Hematopoietic multipotent progenitor cell treated with erythropoietin and hydrocortisone succinate and interleukin-3 and kit ligand, for 8 days (in vitro differentiated cells): ENCODE measurements around the gene KCNMA1.

Experiments
- DNase-seq: peaks from one replicate; pipeline ENCODE4 v3.0.0-alpha.2; 2015

Gene KCNMA1

DNA sequence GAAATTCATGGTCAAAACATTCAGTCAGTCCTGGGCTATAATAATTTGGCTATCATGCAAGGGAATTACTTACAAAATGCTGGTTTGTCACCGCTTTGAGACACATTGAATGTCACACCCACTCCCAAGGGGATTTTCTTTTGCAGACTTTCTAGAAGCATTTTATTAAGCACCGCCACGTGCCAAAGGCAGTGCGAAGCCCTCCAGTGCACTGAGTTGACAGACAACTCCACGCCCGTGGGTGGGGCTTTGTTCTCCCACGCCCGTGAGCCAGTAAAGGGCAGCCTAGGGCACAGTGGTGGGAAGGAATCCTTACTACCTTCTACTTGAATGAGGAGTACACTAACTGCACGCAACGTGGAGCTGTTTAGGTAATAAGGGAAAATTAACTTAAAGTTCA is 515.8 kb downstream of the KCNMA1 start:
- no peak for DNase-seq

DNA sequence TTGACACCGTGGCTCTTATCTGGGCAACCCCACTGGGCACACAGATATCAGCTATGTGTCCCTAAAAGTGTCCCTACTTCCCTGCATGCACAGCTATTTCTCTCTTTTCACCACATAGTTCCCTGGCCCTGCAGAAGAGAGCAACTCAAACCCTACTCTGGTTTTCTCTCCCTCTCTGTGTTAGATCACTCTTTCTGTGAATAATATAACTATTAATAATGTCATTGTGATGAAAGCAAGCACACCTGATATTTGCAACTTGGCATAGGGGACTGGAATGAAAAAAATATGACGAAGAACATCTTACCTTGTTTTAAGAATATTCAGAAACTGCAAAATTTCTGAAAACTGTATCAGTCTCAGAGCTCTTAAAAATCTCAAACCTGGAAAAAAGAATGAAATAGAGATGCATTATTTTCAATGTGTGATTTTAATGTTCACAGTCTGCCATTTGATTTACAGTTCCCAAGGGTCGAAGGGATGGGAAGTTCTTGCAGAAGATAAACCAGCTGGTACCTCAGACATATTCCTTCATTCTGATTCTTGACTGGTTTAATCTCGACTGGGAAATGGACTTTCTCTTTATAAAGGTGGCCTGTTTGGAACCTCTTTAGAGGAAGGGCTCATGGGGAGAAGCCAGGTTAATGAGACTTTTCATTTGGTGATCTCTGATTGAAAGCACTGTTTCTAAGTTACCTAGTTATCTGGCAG is 516.8 kb downstream of the KCNMA1 start:
- no peak for DNase-seq

DNA sequence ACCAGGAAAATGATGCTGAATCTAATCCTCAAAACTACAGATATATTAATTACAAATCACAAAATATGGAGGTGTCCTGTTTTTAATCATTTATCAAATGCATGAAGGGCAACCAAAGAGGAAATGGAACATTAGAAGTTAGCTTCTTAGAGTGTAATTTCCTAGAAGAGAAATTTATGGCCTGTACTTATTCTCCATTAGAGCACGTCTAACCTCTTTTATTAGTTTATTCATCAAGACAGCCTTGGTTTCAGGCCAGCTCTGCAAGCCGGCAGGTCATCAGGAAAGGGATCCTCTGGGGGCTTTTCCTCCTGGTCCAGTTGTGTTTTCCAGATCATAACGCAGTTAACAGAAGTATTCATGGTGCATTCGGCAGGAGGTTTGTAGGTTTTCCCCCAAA is 517.6 kb downstream of the KCNMA1 start:
- DNase-seq, result no peak

GRCh38 chr10:77118603-77119282 is 518.9 kb downstream of the KCNMA1 start:
- DNase-seq, result no peak

DNA sequence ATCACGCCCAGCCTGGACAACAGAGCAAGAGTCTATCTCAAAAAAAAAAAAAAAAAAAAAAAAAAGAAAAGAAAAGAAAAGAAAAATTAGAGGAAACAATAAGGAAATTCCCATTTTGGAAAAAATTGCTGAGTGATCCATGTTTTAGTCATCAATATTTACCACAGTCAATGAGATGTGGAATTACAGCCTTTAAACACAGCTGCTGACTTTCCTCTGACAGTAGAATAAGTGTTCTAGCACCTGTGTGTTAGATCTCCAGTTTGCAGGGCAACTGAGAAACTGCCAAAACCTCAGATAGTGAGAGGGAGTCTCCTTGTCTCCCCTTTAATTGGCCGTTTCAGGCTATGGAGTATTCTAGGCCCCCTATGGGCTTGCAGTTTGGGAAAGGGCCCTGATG is 520.1 kb downstream of the KCNMA1 start:
- DNase-seq, result no peak

DNA sequence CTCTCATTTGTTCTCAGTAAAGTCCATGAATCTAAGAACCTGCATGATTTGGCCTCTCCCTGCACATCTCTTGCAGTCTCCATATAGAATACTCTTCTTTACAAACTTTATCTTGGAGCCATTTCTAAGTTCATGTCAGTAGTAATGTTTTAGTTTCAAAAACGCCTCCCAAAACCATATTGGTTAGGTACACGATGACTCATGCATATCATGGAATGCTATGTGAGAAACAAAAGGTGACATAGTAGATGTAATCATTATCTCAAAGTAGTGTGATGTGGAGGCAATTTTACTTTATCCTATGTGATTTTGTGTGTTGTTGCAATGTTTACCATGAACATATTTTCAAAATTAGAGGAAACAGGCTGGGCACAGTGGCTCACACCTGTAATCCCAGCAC is 520.7 kb downstream of the KCNMA1 start:
- DNase-seq, result no peak

DNA sequence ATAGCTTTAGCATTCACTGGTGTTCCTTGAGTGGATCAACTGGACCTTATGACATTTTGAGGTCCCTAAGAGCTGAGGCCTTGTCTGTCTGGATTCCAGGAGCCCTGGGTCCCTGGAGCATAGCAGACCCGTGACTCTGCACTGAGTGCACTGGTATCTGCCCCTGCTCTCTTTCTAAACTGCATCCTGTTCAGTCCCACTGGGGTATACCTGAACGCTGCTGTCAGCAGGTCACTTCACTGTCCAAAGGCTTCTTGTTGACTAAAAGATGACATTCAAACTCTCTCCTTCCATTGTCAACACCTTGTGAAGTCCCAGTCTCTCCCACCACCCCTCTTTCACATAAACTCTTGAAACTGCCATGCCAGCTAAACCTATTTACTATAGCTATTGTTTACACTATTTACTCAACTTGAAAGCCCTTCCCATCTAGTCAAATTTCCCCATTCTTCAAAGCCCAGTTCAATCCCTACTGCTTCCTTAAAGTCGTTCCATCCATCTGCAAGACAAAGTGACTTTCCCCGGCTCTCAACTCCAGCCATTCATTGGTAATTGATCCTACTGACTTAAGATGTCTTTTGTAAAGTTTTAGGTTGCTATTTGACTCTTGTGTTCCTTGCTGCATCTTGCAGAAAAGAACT is 523.3 kb downstream of the KCNMA1 start:
- DNase-seq, result no peak

DNA sequence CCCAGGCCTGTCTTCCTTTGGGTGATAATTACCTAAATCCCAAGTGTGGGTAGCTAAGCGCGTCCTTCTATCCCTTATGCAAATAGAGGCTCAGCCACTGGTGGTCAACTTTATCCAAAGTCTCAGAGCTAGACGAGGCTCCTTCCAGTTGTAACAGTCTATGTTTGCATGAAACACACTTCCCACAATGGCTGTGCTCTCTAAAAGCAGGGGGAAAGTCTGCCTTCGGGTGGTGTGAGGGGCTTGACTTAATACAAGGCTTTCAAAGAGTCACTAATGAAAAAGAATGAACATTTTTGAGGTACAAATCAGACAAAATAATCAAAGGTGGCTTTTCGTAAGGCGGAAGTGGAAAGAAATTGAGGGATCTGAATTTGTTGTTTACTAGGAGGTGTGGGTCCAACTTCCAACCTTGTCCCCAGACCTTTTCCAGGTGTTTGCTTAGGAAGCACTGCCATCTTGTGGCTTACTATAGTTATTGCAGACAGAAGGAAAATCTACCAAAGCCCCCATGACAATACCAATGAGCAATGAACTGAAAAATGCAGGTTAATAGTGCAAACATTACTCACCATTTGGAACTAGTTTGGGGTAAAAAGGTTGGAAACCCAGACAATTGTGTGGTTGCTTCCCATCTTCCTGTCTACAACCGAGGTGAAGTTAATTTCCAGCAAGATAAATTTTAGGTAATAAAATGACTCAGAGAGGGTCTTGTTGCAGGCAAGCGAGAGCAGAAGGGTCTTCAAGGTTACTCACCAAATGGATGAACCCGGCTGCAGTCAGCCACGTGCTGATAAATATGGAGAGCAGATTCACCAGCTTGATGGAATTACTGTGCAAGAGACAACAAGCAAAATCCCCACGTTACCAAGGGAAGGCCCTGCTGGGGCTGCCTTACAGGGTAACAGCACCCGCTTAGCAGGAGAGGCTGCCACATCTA is 525.7 kb downstream of the KCNMA1 start:
- DNase-seq, result peak; percentile 50

DNA sequence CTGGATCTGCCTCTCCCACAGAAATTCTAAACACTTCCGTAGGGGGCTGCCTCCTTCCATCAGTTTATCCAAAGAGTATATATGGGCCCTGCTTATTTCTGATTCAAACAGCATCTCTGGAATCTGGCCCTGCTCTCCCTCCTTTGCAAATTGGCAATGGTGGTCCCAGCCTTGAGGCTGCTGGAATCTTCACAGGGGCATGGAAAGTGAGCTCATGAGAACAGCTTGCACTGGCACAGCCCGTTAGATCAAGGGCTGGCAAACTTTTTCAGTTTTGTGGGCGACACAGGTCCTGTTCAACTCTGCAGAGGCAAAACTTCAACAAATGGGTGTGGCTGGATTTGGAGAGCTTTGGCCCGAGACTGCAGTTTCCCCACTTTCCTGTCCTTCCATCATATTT is 526.9 kb downstream of the KCNMA1 start:
- DNase-seq, result no peak

GRCh38 chr10:77109351-77109994 is 528.1 kb downstream of the KCNMA1 start:
- DNase-seq, result no peak

- no peak for DNase-seq
Measured at GRCh38 chr10:77106676-77107075, 530.9 kb downstream of the KCNMA1 start.

GRCh38 chr10:77105761-77106221 is 531.8 kb downstream of the KCNMA1 start:
- DNase-seq, result no peak

DNA sequence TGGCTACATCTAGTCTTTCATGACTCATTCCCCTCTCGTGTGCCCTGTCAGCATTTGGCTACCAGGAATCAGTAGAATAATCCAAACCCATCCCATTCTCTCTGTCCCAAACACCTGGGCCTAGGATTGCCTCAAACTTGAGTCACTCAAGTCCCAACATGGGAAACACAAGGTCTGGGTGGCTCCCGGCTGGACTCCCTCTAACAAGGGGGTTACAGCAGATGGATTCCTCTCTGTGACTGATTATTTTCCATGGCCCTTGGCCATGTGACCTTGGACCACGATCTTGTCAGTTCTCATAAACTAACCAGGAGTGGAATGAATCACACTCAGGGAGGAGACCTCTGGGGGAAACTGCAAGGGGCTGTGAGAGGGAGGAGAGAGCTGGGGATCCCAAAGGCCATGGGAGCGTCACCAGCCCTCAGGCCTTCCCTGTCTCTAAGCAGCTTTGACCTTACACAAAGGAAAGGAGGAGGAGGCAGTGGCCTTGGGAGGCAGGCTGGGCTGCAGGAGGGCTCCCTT is 533.1 kb downstream of the KCNMA1 start:
- DNase-seq, result no peak

DNA sequence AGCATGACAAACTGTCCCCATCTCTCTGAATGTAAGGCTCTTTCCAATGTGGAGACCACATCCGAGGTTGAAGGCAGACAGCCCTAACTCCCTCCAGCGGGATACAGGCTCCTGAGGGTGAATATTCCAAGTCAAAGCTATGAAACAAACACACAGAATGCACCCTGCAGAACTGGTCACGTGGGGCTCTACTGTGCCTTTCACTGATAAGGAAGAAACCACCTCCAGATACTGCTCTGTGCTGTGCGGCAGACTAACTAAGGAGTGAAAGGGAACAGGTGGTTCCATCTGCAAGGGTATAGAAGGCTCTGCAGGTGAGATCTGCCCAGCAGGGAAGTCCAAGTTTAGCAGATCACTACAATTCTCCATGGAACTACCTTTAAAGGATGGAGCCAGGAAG is 534.4 kb downstream of the KCNMA1 start:
- no peak for DNase-seq

- DNase-seq, result no peak
Measured at GRCh38 chr10:77101341-77101740, 536.3 kb downstream of the KCNMA1 start.

GRCh38 chr10:77099136-77099535 is 538.5 kb downstream of the KCNMA1 start:
- no peak for DNase-seq

- DNase-seq, result no peak
Measured at GRCh38 chr10:77097625-77098024, 540.0 kb downstream of the KCNMA1 start.

GRCh38 chr10:77093126-77093525 is 544.5 kb downstream of the KCNMA1 start:
- DNase-seq, result no peak

GRCh38 chr10:77091597-77092165 is 545.9 kb downstream of the KCNMA1 start:
- DNase-seq, result no peak

GRCh38 chr10:77090381-77091356 is 546.9 kb downstream of the KCNMA1 start:
- DNase-seq, result peak; percentile 14

DNA sequence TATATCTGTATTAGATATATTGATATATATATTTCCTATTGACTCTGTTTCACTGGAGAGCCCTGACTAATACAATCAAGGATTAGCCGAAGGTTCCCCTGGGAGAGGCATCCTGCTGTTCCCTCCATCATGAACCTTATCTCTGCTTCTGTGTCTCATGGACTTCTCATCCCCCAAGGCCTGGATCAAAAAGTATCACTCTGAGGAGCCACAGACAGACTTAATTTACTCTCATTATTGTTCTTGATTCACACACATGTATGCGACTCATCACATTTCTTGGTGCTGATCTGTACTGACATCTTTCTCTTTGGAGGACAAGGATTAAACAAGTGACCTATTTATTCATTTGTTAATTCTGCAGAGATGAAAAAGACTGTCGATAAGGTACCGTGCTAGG is 550.2 kb downstream of the KCNMA1 start:
- no peak for DNase-seq
